GM12878 (cell line): ENCODE data around the gene ACKR2. TPM values are rescaled to one million over a fixed set of nuclear protein-coding genes. Genes with fewer than 3 reads are reported as not detected.

ENCODE experiments used
- ATAC-seq: fragments of 200-7000 bp; cut with Tn5 transposase; 3 replicates; pipeline ENCODE4 v1.9.1; 2020; ENCODE audit warnings: mild to moderate bottlenecking, moderate library complexity
- BruUV-seq: library from RNA; stranded (reverse); fragments of 400-500 nt; replicated peaks from 2 replicates; lab custom pipeline; 2021; lab: Mats Ljungman, UMichigan
- CTCF ChIA-PET: fragments of 300-600 bp; sonication (Branson Sonifier 250); formaldehyde crosslinking; extraction: SDS; loops from one replicate; lab custom pipeline; 2021; ENCODE audit warnings: inconsistent platforms; lab: Yijun Ruan, JAX
- POLR2A ChIA-PET: fragments of 350-600 bp; formaldehyde crosslinking; extraction: SDS; loops from one replicate; lab custom pipeline; 2021; ENCODE audit warnings: inconsistent platforms; lab: Charles Lee
- RAD21 ChIA-PET: fragments of 300-600 bp; sonication (Branson Sonifier 250); formaldehyde crosslinking; loops from one replicate; lab custom pipeline; 2023; ENCODE audit warnings: antibody characterized with exemption; ENCODE audit not compliant: unreplicated experiment; lab: Charles Lee
- SMC1A ChIA-PET: fragments of 300-600 bp; sonication (Branson Sonifier 250); formaldehyde crosslinking; loops from one replicate; lab custom pipeline; 2023; ENCODE audit not compliant: unreplicated experiment, uncharacterized antibody; lab: Charles Lee
- DNase-seq: peaks from one replicate; pipeline ENCODE4 v3.0.0-alpha.2; 2011; ENCODE audit warnings: low read depth, low spot score
- FAIRE-seq: peaks from 3 replicates; lab custom pipeline; 2011; peaks lifted over from hg19 to GRCh38; lab: Jason Lieb, UNC
- H2AFZ ChIP-seq: 2 replicates; pipeline ENCODE4 v1.6.0; 2011; ENCODE audit warnings: low read depth, low read length, control low read depth; ENCODE audit not compliant: control insufficient read depth
- H3K27ac ChIP-seq: 2 replicates; pipeline ENCODE4 v1.5.1; 2011; ENCODE audit warnings: control low read depth; ENCODE audit not compliant: control insufficient read depth, insufficient read depth
- H3K27me3 ChIP-seq, 2 experiments: replicated peaks in 1 of 2; 2 replicates each; pipeline versions ENCODE4 v1.6.0 to v1.6.1; 2011; ENCODE audit warnings: low read length in 1 of 2; ENCODE audit not compliant: control insufficient read depth in 2 of 2, insufficient read depth in 2 of 2
- H3K36me3 ChIP-seq, 2 experiments: 2 replicates each; pipeline ENCODE4 v1.5.1; 2011; ENCODE audit warnings: low read length in 1 of 2; ENCODE audit not compliant: control insufficient read depth in 2 of 2, insufficient read depth in 2 of 2
- H3K4me1 ChIP-seq: 2 replicates; pipeline ENCODE4 v1.6.1; 2011; ENCODE audit warnings: mild to moderate bottlenecking, low read length, moderate library complexity, mixed read lengths; ENCODE audit not compliant: control insufficient read depth, insufficient read depth
- H3K4me2 ChIP-seq: 2 replicates; pipeline ENCODE4 v1.6.0; 2011; ENCODE audit warnings: control low read depth; ENCODE audit not compliant: control insufficient read depth, insufficient read depth
- H3K4me3 ChIP-seq: fragments of 200-600 bp; sonication (generic); 2 replicates; pipeline ENCODE4 v1.5.1; 2016
- H3K79me2 ChIP-seq: 2 replicates; pipeline ENCODE4 v1.6.0; 2011; ENCODE audit warnings: low read length; ENCODE audit not compliant: control insufficient read depth, insufficient read depth
- H3K9ac ChIP-seq: 2 replicates; pipeline ENCODE4 v1.8.0; 2011; ENCODE audit warnings: low read length, control low read depth, mixed read lengths; ENCODE audit not compliant: control insufficient read depth, insufficient read depth
- H3K9me3 ChIP-seq: replicated peaks from 3 replicates; pipeline ENCODE4 v1.5.1; 2011; ENCODE audit warnings: mild to moderate bottlenecking, low read length; ENCODE audit not compliant: control insufficient read depth, insufficient read depth
- H4K20me1 ChIP-seq: 2 replicates; pipeline ENCODE4 v1.6.0; 2011; ENCODE audit not compliant: control insufficient read depth, insufficient read depth
- BACH1 ChIP-seq: fragments of 450-650 bp; IDR thresholded peaks from 2 replicates; pipeline ENCODE4 v1.6.1; 2017; ENCODE audit warnings: mild to moderate bottlenecking, borderline replicate concordance
- BHLHE40 ChIP-seq, 2 experiments: fragments of 450-650 bp in 1 of 2; IDR thresholded peaks; 2 replicates each; pipeline ENCODE4 v1.6.1; 2011 to 2017; ENCODE audit warnings: low read depth in 2 of 2, borderline replicate concordance in 1 of 2, improper control_type of control experiment in 1 of 2, low read length in 1 of 2, mild to moderate bottlenecking in 1 of 2
- CEBPB ChIP-seq, 2 experiments: fragments of 150-350 bp in 1 of 2; IDR thresholded peaks; 2 replicates each; pipeline ENCODE4 v1.6.1; 2012 to 2014; ENCODE audit warnings: low read depth in 2 of 2, low read length in 2 of 2, borderline replicate concordance in 1 of 2, inconsistent platforms in 1 of 2
- DPF2 ChIP-seq: fragments of 450-650 bp; IDR thresholded peaks from 2 replicates; pipeline ENCODE4 v1.6.1; 2017; ENCODE audit warnings: mild to moderate bottlenecking
- EED ChIP-seq: sonication (generic); IDR thresholded peaks from 2 replicates; pipeline ENCODE4 v1.6.1; 2016; ENCODE audit warnings: antibody characterized with exemption, low read depth
- ETV6 ChIP-seq, 2 experiments: fragments of 450-650 bp in 1 of 2; IDR thresholded peaks in 1 of 2; conservative IDR thresholded peaks in 1 of 2; 2 replicates each; pipeline ENCODE4 v1.6.1; 2014; ENCODE audit warnings: antibody characterized with exemption in 1 of 2, borderline replicate concordance in 1 of 2, low read depth in 1 of 2, mild to moderate bottlenecking in 1 of 2, moderate library complexity in 1 of 2
- GABPA ChIP-seq: IDR thresholded peaks from 2 replicates; pipeline ENCODE4 v1.6.1; 2014; ENCODE audit warnings: antibody characterized with exemption, low read depth, mild to moderate bottlenecking, inconsistent platforms
- HCFC1 ChIP-seq: fragments of 150-350 bp; IDR thresholded peaks from 2 replicates; pipeline ENCODE4 v1.6.1; 2014; ENCODE audit warnings: low read length
- IKZF1 ChIP-seq: fragments of 450-650 bp; conservative IDR thresholded peaks from 2 replicates; pipeline ENCODE4 v1.6.1; 2017; ENCODE audit warnings: antibody characterized with exemption, mild to moderate bottlenecking
- IRF4 ChIP-seq: IDR thresholded peaks from 2 replicates; pipeline ENCODE4 v1.6.1; 2011; ENCODE audit warnings: low read depth, low read length
- KLF5 ChIP-seq: fragments of 450-650 bp; IDR thresholded peaks from 2 replicates; pipeline ENCODE4 v1.6.1; 2014; ENCODE audit warnings: mild to moderate bottlenecking; ENCODE audit not compliant: partially characterized antibody
- PAX5 ChIP-seq: IDR thresholded peaks from 2 replicates; pipeline ENCODE4 v1.6.1; 2011; ENCODE audit warnings: low read depth, low read length, borderline replicate concordance
- RFX5 ChIP-seq: IDR thresholded peaks from 2 replicates; pipeline ENCODE4 v1.6.1; 2011; ENCODE audit warnings: low read depth, low read length, improper control_type of control experiment
- RUNX3 ChIP-seq: IDR thresholded peaks from 2 replicates; pipeline ENCODE4 v1.6.1; 2012; ENCODE audit warnings: low read length, inconsistent platforms
- SREBF2 ChIP-seq: IDR thresholded peaks from 2 replicates; pipeline ENCODE4 v1.6.1; 2012; ENCODE audit warnings: mild to moderate bottlenecking, low read length
- SRF ChIP-seq, 2 experiments: IDR thresholded peaks; 2 replicates each; pipeline ENCODE4 v1.6.1; 2011; ENCODE audit warnings: low read depth in 2 of 2, low read length in 2 of 2, mild to moderate bottlenecking in 1 of 2, moderate library complexity in 1 of 2
- SUZ12 ChIP-seq: fragments of 200-600 bp; sonication (generic); IDR thresholded peaks from one replicate; pipeline ENCODE4 v1.6.1; 2018; ENCODE audit warnings: antibody characterized with exemption, mild to moderate bottlenecking; ENCODE audit not compliant: unreplicated experiment
- TARDBP ChIP-seq: IDR thresholded peaks from 2 replicates; pipeline ENCODE4 v1.6.1; 2016; ENCODE audit warnings: borderline replicate concordance
- WGBS: methylation state at CpG from one replicate; pipeline ENCODE4 v1.1.6; 2016; ENCODE audit warnings: low lambda C conversion rate; ENCODE audit not compliant: insufficient replicate concordance, insufficient coverage; ENCODE audit errors: missing lambda C conversion rate; 5-methylcytosine and 5-hydroxymethylcytosine counted together
- in situ Hi-C: fragments of 300-500 bp; cut with MboI; formaldehyde crosslinking; loops from 9 replicates; pipeline ENCODE4 v1.14.3; 2018; ENCODE audit warnings: mixed read lengths
- intact Hi-C: fragments of 100-400 bp; cut with micrococcal nuclease; formaldehyde crosslinking; loops from one replicate; pipeline ENCODE4 v1.14.2; 2022; ENCODE audit not compliant: unreplicated experiment
- polyA plus RNA-seq, 11 experiments: library from polyadenylated mRNA; depleted of rRNA in 4 of 11; unstranded in 6 of 11; stranded (reverse) in 5 of 11; fragments of >200 nt; fragmentation: Nextera tagmentation in 4 of 11; fragmentation: Illumina TruSeq in 1 of 11; extraction: Ambion mirVana in 4 of 11; extraction: Trizol in 1 of 11; gene quantifications; 1 replicate in 1 of 11; 2 replicates in 10 of 11; pipeline versions ENCODE4 v1.2.1 to v1.2.3, GENCODE V29; 2011 to 2016; ENCODE audit warnings: inconsistent platforms in 2 of 11, missing spikeins in 2 of 11, low read depth in 1 of 11
- total RNA-seq, 4 experiments: library from RNA; depleted of rRNA in 3 of 4; stranded (reverse); fragments of >200 nt in 3 of 4; fragmentation: Illumina TruSeq in 1 of 4; extraction: Trizol in 1 of 4; gene quantifications; 2 replicates each; pipeline versions ENCODE4 v1.2.1 to v1.2.3, GENCODE V29; 2013 to 2021
- TF ChIP-seq, protein P1 (sequence below): IDR thresholded peaks from 2 replicates; pipeline ENCODE4 v1.6.1; 2012; ENCODE audit warnings: low read depth, low read length, improper control_type of control experiment
- TF ChIP-seq, protein P2 (sequence below): fragments of 450-650 bp; IDR thresholded peaks from 2 replicates; pipeline ENCODE4 v1.6.1; 2017; ENCODE audit warnings: low read depth, mild to moderate bottlenecking, moderate library complexity
- TF ChIP-seq, protein P3 (sequence below): fragments of 450-650 bp; IDR thresholded peaks from 2 replicates; pipeline ENCODE4 v1.6.1; 2017; ENCODE audit warnings: mild to moderate bottlenecking

Gene ACKR2
- total and polyA plus RNA-seq, 10 of the 15 experiments (the other 5 are each of a cell fraction or from before 2014, with no cell fraction given), result 0.05 to 0.91 (median 0.23) TPM; not detected in 2

DNA sequence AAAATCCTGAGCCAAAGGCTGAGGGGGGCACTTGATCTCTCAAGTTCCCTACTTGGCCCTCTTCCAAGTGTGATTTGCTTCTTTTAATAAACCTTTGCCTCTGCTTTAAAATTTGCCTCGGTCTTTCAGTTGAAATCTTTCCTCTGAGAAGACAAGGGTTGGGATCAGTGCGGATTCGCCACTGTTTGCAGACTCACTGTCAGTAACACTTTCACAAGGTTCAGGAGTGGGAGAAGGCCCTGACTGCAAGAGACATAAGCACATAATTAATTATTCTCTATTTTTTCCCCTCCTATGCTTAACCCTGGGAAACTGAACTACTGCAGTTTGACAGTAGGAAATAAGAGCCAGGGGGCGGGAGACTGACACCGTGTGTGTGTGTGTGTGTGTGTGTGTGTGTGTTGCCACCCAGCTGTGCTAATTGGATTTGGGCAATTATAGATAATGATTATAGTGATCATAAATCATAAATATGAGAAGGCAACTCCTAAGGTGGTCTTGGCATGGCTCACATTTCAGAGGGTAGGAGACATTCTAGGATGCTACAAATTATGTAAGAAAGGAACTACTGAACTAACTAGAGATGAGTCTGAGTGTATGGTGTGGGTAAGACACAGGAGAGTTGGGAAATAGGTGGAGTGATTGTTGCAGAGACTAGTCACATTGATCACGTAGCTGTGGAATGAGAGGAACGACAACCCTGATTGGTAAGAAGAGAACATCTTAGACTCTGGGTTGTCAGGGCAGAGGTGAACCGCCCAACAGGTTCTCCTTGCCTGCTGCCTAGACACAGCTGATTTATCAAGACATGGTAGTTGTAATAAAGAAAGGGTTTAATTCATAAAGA is 91.2 kb downstream of the ACKR2 start (continued):
- TF ChIP-seq, protein P1, sequence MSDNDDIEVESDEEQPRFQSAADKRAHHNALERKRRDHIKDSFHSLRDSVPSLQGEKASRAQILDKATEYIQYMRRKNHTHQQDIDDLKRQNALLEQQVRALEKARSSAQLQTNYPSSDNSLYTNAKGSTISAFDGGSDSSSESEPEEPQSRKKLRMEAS, result no peak
- no peak for TF ChIP-seq IRF4
- TF ChIP-seq KLF5, result no peak
- TF ChIP-seq BACH1, result no peak

DNA sequence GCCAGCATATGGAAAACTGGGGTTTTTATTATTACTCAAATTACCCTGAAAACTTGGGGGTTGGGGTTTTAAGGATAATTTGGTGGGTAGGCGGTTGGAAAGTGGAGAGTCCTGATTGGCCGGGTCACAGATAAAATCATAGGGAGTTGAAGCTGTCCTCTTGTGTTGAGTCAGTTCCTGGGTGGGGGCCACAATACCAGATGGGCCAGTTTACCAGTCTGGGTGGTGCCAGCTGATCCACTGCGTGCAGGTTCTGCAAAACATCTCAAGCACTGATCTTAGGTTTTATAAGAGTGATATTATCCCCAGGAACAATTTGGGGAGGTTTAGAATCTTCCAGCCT is 91.8 kb downstream of the ACKR2 start:
- intact Hi-C loops, result no loop called here
- H3K27ac ChIP-seq, result no peak overlapping the region
- H2AFZ ChIP-seq, result no peak overlapping the region
- BruUV-seq, result no TSS peak
- POLR2A ChIA-PET, result no interaction called here
- ATAC-seq (no peak), FAIRE-seq (no peak), DNase-seq (no peak)
- H3K4me2 ChIP-seq, result no peak overlapping the region
- no peak overlapping the region for H3K4me3 ChIP-seq
- no peaks in the 10 kb centered on the region for H3K4me1 ChIP-seq
- H3K9ac ChIP-seq, result no peak overlapping the region
- CTCF ChIA-PET, result interaction anchor here (0.6 kb wide), 1 partner anchor 31 kb away, joined by 3 read pairs; no protein-coding TSS in a partner anchor
- in situ Hi-C loops, result no loop called here
- no peaks in the 10 kb centered on the region; the same call in 2 of the 3 replicates for H3K9me3 ChIP-seq
- H3K36me3 ChIP-seq, result no peaks in the 10 kb centered on the region
- 10% methylated on average over 3 of the region's 3 CpGs for WGBS
- peaks cover 0 to 6% of the 10 kb centered on the region in 2 experiments; a peak in 3 of 4 replicates for H3K27me3 ChIP-seq
- H4K20me1 ChIP-seq, result no peaks in the 10 kb centered on the region
- no peaks in the 10 kb centered on the region for H3K79me2 ChIP-seq
- SMC1A ChIA-PET, result interaction anchor here (0.7 to 1.2 kb wide), 2 partner anchors 11 to 212 kb away, joined by 3 read pairs; no protein-coding TSS in a partner anchor
- RAD21 ChIA-PET, result no interaction called here
- no peak for TF ChIP-seq PAX5
- no peak for TF ChIP-seq IKZF1
- TF ChIP-seq SREBF2, result no peak
- no peak for TF ChIP-seq SUZ12
- TF ChIP-seq EED, result no peak
- TF ChIP-seq BHLHE40 (IDR thresholded peaks at IDR 0.05; ENCODE audit: borderline replicate concordance in 1 of 2, low read depth in 2 of 2, low read length in 1 of 2), result no peak
- no peak for TF ChIP-seq RUNX3
- no peak for TF ChIP-seq HCFC1
- no peak for TF ChIP-seq DPF2
- no peak for TF ChIP-seq TARDBP
- TF ChIP-seq CEBPB (IDR thresholded peaks at IDR 0.05; ENCODE audit: borderline replicate concordance in 1 of 2, low read depth in 2 of 2, low read length in 2 of 2), result no peak
- TF ChIP-seq RFX5, result no peak
- TF ChIP-seq GABPA, result no peak
- TF ChIP-seq, protein P2, sequence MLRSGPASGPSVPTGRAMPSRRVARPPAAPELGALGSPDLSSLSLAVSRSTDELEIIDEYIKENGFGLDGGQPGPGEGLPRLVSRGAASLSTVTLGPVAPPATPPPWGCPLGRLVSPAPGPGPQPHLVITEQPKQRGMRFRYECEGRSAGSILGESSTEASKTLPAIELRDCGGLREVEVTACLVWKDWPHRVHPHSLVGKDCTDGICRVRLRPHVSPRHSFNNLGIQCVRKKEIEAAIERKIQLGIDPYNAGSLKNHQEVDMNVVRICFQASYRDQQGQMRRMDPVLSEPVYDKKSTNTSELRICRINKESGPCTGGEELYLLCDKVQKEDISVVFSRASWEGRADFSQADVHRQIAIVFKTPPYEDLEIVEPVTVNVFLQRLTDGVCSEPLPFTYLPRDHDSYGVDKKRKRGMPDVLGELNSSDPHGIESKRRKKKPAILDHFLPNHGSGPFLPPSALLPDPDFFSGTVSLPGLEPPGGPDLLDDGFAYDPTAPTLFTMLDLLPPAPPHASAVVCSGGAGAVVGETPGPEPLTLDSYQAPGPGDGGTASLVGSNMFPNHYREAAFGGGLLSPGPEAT, result no peak
- no peak for TF ChIP-seq SRF (IDR thresholded peaks at IDR 0.05; ENCODE audit: low read depth in 2 of 2, low read length in 2 of 2)
- TF ChIP-seq ETV6 (conservative IDR thresholded peaks at IDR 0.05 in 1 of 2, IDR thresholded peaks at IDR 0.05 in 1 of 2; ENCODE audit: borderline replicate concordance in 1 of 2, low read depth in 1 of 2), result no peak
- TF ChIP-seq, protein P3, sequence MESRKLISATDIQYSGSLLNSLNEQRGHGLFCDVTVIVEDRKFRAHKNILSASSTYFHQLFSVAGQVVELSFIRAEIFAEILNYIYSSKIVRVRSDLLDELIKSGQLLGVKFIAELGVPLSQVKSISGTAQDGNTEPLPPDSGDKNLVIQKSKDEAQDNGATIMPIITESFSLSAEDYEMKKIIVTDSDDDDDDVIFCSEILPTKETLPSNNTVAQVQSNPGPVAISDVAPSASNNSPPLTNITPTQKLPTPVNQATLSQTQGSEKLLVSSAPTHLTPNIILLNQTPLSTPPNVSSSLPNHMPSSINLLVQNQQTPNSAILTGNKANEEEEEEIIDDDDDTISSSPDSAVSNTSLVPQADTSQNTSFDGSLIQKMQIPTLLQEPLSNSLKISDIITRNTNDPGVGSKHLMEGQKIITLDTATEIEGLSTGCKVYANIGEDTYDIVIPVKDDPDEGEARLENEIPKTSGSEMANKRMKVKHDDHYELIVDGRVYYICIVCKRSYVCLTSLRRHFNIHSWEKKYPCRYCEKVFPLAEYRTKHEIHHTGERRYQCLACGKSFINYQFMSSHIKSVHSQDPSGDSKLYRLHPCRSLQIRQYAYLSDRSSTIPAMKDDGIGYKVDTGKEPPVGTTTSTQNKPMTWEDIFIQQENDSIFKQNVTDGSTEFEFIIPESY, result no peak
